Activated T-helper 1 cell treated with anti-CD3 and anti-CD28 coated beads, Interleukin-12 subunit alpha, Interleukin-12 subunit beta, Interleukin-2, Interleukin-4 antibody, amounts not matched to agents 30 ng/mL and 10 ng/mL and 1 ng/mL, durations not matched to agents 14 hours and 24 hours and 36 hours (primary cell): ENCODE data around the gene WDR90. TPM values are rescaled to one million over a fixed set of nuclear protein-coding genes. Genes with fewer than 3 reads are reported as not detected.

ENCODE experiments used
- DNase-seq: peaks from one replicate; pipeline ENCODE4 v3.0.0; 2021; ENCODE audit warnings: low spot score
- H3K27ac Mint-ChIP-seq: one replicate; pipeline ENCODE4 v1.8.0; 2021; ENCODE audit warnings: mild to moderate bottlenecking, mixed read lengths
- H3K27me3 Mint-ChIP-seq: one replicate; pipeline ENCODE4 v1.8.0; 2022; ENCODE audit warnings: mild to moderate bottlenecking, moderate library complexity, mixed read lengths; ENCODE audit not compliant: insufficient read depth
- H3K36me3 Mint-ChIP-seq: one replicate; pipeline ENCODE4 v1.8.0; 2021; ENCODE audit warnings: low read depth, mixed read lengths
- H3K4me1 Mint-ChIP-seq: one replicate; pipeline ENCODE4 v1.8.0; 2021; ENCODE audit warnings: low read depth, mixed read lengths
- H3K4me3 Mint-ChIP-seq: one replicate; pipeline ENCODE4 v1.8.0; 2021; ENCODE audit warnings: mild to moderate bottlenecking, moderate library complexity, mixed read lengths
- H3K9me3 Mint-ChIP-seq: one replicate; pipeline ENCODE4 v1.8.0; 2021; ENCODE audit warnings: mixed read lengths
- intact Hi-C: fragments of 100-400 bp; cut with micrococcal nuclease; formaldehyde crosslinking; loops from one replicate; pipeline ENCODE4 v1.15.1; 2024
- total RNA-seq: library from RNA; stranded (reverse); gene quantifications from 2 replicates; pipeline ENCODE4 v1.2.3, GENCODE V29; 2022

The WDR90 gene
- 81.2 and 82.3 TPM in 2 replicates for total RNA-seq

DNA sequence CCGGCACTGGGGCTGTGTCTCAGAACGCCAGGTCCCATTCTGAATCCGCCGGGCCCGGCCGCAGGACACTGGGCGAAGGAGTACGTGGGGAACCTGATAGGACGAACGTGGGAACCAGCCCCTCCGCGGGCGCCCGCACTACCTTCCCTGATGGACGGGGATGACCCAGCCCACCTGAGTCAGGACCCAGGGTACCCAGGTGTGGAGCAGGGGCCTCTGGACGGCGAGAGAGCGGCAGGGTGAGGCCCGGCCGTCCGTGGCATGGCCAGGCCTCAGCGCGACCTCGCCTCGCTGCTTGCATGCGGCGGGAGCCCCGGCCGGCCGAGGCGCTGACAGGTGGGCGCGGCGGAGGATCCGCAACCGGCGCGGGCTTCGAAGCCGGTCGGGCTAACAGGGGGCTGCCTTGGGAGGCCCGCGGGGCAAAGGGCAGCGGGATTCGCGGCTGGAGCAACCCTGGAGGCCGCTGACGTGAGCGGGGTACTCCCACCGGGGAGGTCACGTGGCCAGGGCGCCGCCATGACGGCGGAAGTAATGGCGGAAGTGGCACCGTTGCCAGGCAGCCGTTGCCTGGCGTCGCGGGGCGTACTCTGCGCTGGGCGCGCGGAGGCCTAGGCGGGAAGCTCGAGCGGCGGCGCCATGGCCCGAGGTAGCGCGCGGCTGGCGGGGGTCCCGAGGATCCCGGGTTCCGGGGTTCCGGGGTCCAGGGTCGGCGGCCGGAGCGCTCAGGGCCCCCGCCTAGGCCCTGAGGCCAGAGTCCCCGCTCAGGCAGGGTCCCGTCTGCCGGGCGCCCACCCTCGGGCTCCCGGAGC, at the start of gene WDR90:
Gene WDR90 (plus strand): TSS at position 585 of the 809 bp plus-strand sequence. CDS start 52 bp downstream, at position 637.
- no peaks in the 10 kb centered on the region for H3K4me1 Mint-ChIP-seq
- H3K9me3 Mint-ChIP-seq, result no peaks in the 10 kb centered on the region
- peaks cover 2% of the 10 kb centered on the region for H3K36me3 Mint-ChIP-seq
- H3K27ac Mint-ChIP-seq, result peak within 1 kb of the TSS; percentile 68
- peak within 1 kb of the TSS; percentile 84 for H3K4me3 Mint-ChIP-seq
- intact Hi-C loops, result loop anchor here (1.0 kb wide), 5 partner anchors 8 to 35 kb away; partner anchors contain the start of genes JMJD8, MCRIP2 and METTL26
- no peaks in the 10 kb centered on the region for H3K27me3 Mint-ChIP-seq
- DNase-seq, result peak; percentile 92

- no peak for DNase-seq
- no peaks in the 10 kb centered on the region for H3K9me3 Mint-ChIP-seq
- intact Hi-C loops, result no loop called here
- no peaks in the 10 kb centered on the region for H3K27me3 Mint-ChIP-seq
- H3K4me1 Mint-ChIP-seq, result no peaks in the 10 kb centered on the region
- H3K36me3 Mint-ChIP-seq, result peaks cover 15% of the 10 kb centered on the region
- no peak overlapping the region for H3K27ac Mint-ChIP-seq
- H3K4me3 Mint-ChIP-seq, result no peak overlapping the region
Measured at GRCh38 chr16:600781-601180, 48.4 kb upstream of the WDR90 start.

DNA sequence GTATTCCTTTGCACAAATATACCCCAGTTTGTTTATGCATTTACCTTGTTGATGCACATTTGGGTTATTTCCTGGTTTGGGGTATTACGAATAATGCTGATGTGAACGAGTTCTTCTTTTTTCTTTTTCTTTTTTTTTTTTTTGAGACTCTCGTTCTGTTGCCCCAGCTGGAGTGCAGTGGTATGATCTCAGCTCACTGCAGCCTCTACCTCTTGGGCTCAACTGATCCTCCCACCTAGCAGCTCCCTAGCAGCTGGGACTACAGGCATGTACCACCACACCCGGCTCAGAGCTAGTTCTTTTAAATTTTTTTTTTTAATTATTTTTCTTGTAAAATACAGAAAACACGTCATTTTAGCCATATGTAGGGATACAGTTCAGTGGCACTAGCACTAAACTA, 45.2 kb upstream of the WDR90 start:
- H3K4me1 Mint-ChIP-seq, result no peaks in the 10 kb centered on the region
- no peaks in the 10 kb centered on the region for H3K9me3 Mint-ChIP-seq
- no peak overlapping the region for H3K4me3 Mint-ChIP-seq
- H3K27ac Mint-ChIP-seq, result no peak overlapping the region
- H3K36me3 Mint-ChIP-seq, result peaks cover 2% of the 10 kb centered on the region
- H3K27me3 Mint-ChIP-seq, result no peaks in the 10 kb centered on the region
- intact Hi-C loops, result no loop called here
- DNase-seq, result no peak

DNA sequence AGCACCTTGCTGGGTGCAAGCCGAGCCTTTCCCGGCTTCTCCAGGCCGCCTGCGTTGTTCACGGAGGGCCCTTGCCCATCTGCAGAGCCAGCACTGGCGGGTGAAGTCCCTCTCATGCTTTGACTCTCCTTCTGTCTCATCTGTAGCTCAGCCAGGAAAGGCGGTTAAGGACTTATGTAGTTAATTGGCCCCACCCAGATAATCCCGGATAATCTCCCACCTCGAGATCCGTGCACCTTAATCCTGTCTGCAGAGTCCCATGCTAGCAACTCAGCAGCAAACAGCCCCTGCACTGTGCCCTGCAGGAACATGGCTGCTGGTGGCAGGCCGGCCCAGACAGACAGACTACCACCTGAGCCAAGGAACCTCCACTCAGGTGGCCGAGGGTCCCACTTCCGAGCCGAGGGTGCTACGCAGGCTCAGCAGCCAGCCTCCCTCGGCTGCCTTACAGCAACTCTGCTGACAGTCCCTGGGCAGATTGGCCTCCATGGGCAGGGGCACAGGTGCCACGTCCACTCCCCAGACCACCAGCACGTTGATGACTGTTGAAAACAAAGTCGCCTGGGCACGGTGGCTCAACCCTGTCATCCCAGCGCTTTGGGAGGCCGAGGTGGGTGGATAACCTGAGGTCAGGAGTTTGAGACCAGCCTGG, 42.4 kb upstream of the WDR90 start:
- Mint-ChIP-seq H3K4me1 (no peaks in the 10 kb centered on the region), H3K27ac (no peak overlapping the region), H3K9me3 (no peaks in the 10 kb centered on the region), H3K4me3 (no peak overlapping the region), H3K27me3 (no peaks in the 10 kb centered on the region), H3K36me3 (peaks cover 2% of the 10 kb centered on the region)
- no peak for DNase-seq
- intact Hi-C loops, result no loop called here

DNA sequence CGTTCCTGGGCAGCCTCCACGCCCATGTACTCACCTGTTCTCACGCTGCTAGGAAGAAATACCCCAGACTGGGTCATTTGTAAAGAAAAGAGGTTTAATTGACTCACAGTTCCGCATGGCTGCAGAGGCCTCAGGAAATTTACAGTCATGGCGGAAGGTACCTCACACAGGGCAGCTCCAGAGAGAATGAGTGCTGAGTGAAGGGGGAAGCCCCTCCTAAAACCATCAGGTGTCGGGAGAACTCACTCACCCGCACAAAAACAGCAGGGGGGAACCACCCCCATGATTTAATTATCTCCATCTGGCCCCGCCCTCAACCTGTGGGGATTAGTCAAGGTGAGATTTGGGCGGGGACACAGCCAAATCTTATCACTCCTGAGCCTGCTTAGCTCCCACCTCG, 41.1 kb upstream of the WDR90 start:
- Mint-ChIP-seq H3K4me1 (no peaks in the 10 kb centered on the region), H3K36me3 (peaks cover 2% of the 10 kb centered on the region), H3K27me3 (no peaks in the 10 kb centered on the region), H3K27ac (no peak overlapping the region), H3K4me3 (no peak overlapping the region), H3K9me3 (no peaks in the 10 kb centered on the region)
- no peak for DNase-seq
- intact Hi-C loops, result no loop called here

- Mint-ChIP-seq H3K27me3 (no peaks in the 10 kb centered on the region), H3K36me3 (peaks cover 1% of the 10 kb centered on the region), H3K27ac (no peak overlapping the region), H3K4me3 (no peak overlapping the region), H3K4me1 (no peaks in the 10 kb centered on the region), H3K9me3 (no peaks in the 10 kb centered on the region)
- DNase-seq, result no peak
- intact Hi-C loops, result no loop called here
Measured at GRCh38 chr16:609316-609715, 39.8 kb upstream of the WDR90 start.

DNA sequence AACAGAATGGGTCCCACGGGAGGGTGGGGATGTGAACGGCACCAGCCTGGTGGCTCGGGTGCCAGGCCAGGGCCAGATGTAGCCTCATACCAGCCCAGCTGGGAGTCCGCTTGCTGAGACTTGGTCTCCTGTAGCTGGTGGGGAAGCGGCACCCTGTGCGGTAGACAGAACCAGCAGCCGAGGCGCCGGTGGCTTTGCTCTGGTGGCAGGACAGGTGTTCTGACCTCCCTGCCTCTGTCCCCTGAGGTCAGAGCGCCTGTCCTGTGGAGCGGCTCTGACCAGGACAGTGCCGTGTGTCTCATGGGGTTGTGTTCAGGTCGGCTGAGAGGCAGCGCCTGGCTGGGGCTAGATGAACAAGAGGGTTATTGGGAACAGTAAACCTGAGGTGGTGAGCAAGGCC, 39.2 kb upstream of the WDR90 start:
- Mint-ChIP-seq H3K4me1 (no peaks in the 10 kb centered on the region), H3K4me3 (no peak overlapping the region), H3K36me3 (peaks cover 3% of the 10 kb centered on the region), H3K9me3 (no peaks in the 10 kb centered on the region), H3K27me3 (no peaks in the 10 kb centered on the region), H3K27ac (no peak overlapping the region)
- no peak for DNase-seq
- intact Hi-C loops, result no loop called here

GRCh38 chr16:610513-611381, 38.4 kb upstream of the WDR90 start:
- no peak for DNase-seq
- Mint-ChIP-seq H3K27ac (no peak overlapping the region), H3K4me3 (no peak overlapping the region), H3K4me1 (no peaks in the 10 kb centered on the region), H3K36me3 (peaks cover 3% of the 10 kb centered on the region), H3K9me3 (no peaks in the 10 kb centered on the region), H3K27me3 (no peaks in the 10 kb centered on the region)
- intact Hi-C loops, result no loop called here

DNA sequence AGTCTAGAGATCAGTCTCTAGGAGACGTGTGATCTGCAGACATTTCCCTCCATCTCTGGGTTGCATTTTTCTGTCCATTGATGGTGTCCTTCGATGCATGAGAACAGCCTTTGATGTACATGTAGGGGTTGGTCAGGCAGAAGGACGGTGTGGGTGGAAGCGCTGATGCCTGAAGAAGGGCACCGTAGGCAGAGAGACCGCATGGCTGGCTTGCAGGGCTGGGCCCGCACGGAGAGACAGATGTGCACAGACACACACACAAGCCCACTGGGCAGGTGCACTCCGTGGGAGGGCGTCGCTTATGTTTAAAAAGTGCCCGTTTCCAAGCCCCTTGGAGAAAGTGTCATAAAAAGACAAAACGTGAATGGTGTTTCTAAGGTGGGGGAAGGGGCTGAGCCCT, 34.0 kb upstream of the WDR90 start:
- Mint-ChIP-seq H3K27me3 (no peaks in the 10 kb centered on the region), H3K27ac (no peak overlapping the region), H3K4me1 (no peaks in the 10 kb centered on the region), H3K9me3 (no peaks in the 10 kb centered on the region), H3K4me3 (no peak overlapping the region), H3K36me3 (peaks cover 3% of the 10 kb centered on the region)
- no peak for DNase-seq
- intact Hi-C loops, result no loop called here

DNA sequence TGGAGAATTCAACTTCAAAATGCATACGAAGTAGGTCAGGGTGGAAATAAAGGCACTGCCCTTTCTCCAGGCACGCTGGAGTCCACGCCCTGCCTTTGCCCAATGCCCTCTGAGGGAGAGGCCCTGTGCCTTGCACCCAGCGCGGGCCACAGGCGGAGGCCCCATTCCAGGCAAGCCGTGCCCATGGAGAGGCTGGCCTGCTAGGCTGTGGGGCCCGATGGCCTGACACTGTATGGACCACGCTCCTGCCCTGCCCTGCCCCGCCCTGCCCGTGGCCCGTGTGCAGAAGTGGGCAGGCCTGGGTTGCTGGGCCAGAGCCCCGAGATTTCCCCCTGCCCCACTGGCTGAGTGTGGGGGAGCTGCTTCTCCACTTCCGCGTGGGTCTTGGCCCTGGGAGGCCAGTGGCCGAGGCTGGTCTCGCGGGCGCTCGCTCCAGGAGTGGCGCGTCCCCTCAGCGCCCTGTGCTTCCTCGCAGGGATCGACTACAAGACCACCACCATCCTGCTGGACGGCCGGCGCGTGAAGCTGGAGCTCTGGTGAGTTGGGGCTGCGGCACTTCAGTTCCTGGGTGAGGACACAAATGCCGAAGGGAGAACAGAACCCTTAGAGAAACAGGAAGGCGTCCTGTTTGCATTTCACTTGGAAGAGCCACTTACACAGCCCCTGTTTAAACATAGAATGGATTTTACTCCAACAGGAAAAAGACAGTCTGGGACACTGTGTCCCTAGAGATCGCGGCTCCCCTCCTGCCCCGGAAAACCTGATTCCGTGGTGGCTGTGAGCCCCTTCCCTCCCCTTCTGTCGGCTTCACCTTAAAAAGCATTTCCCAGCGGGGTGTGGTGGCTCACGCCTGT, 32.2 kb upstream of the WDR90 start:
- intact Hi-C loops, result no loop called here
- H3K4me1 Mint-ChIP-seq, result no peaks in the 10 kb centered on the region
- no peaks in the 10 kb centered on the region for H3K27me3 Mint-ChIP-seq
- DNase-seq, result no peak
- no peak overlapping the region for H3K4me3 Mint-ChIP-seq
- H3K27ac Mint-ChIP-seq, result no peak overlapping the region
- H3K36me3 Mint-ChIP-seq, result peaks cover 3% of the 10 kb centered on the region
- no peaks in the 10 kb centered on the region for H3K9me3 Mint-ChIP-seq

DNA sequence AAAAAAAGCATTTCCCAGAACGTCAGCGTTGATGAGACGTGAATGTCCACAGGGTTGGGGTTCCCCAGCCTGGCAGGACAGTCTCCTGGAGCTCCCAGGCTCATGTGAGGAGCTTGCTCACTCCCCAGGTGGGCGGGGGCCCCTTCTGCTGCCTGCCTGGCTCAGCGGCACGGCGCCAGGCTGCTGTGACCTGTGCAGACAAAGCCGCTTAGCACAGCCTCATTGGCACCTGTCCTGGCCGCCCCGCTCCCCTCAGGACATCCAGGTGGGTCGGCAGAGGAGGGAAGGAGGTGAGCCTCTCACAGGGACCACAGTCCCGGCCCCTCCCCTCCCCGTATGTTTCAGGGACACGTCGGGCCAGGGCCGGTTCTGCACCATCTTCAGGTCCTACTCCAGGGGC, 31.3 kb upstream of the WDR90 start:
- peaks cover 3% of the 10 kb centered on the region for H3K36me3 Mint-ChIP-seq
- H3K9me3 Mint-ChIP-seq, result no peaks in the 10 kb centered on the region
- no peak for DNase-seq
- H3K4me1 Mint-ChIP-seq, result no peaks in the 10 kb centered on the region
- no peak overlapping the region for H3K27ac Mint-ChIP-seq
- H3K4me3 Mint-ChIP-seq, result no peak overlapping the region
- intact Hi-C loops, result no loop called here
- H3K27me3 Mint-ChIP-seq, result no peaks in the 10 kb centered on the region

DNA sequence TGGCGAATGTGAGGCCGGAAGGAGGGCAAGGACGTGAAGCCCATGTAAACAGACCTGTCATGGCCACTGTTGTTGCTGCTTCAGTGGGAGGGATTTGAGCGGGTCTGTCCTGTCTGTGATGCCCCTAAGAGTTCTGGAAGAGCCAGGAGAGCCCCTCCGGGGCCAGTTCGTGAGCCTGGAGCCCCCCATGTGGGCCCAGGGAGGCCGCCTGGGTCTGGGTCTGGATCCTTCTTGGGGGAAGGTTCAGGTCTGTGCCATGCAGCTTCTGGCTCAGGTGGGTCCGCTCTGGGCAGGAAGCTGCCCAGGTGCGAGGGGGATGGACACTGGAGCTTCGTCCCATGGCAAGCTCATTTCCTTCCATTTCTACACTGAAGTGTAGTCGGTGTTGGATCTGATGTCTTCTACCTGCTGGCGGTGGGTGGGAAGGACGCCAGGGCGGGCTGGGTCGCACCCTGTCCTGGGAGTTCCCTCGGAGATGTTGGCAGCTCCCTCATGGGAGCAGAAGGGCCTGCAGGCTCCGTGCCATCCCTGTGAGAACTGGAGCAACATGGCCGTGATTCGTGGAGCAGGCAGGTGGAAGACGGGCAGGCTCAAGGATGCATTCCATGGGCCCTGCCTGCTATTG, 29.6 kb upstream of the WDR90 start:
- no peak overlapping the region for H3K4me3 Mint-ChIP-seq
- intact Hi-C loops, result no loop called here
- H3K36me3 Mint-ChIP-seq, result peaks cover 2% of the 10 kb centered on the region
- DNase-seq, result no peak
- no peak overlapping the region for H3K27ac Mint-ChIP-seq
- no peaks in the 10 kb centered on the region for H3K9me3 Mint-ChIP-seq
- no peaks in the 10 kb centered on the region for H3K4me1 Mint-ChIP-seq
- no peaks in the 10 kb centered on the region for H3K27me3 Mint-ChIP-seq
